Heart left ventricle (tissue), 13 donors: ENCODE measurements around the gene CISH.

Source experiments
- CTCF ChIP-seq, 12 donors: fragments of 200-600 bp; sonication (generic) in 4 of 12; IDR thresholded peaks; one replicate each; pipeline versions ENCODE4 v1.5.0 to v1.8.0; 2018 to 2022; ENCODE audit warnings: antibody characterized with exemption in 12 of 12, mild to moderate bottlenecking in 5 of 12
- POLR2A ChIP-seq, 2 donors: fragments of 450-650 bp; IDR thresholded peaks; one replicate each; pipeline ENCODE4 v1.6.1; 2017; ENCODE audit warnings: antibody characterized with exemption in 2 of 2, mild to moderate bottlenecking in 2 of 2, moderate library complexity in 2 of 2
- donor health status: ischemic (EF 13 %, LVEDD 7.1; RV severe dilation, severe dysfunction).
- donor health status: DM: no; HTN: yes; CAD: no.
- donor health status: DM: no; HTN: no; CAD: no.
- donor health status: ischemic (EF 25% LVEDD 6.9; RV normal size, moderate dysfunction).
- donor health status: ischemic (EF 25% LVEDD 5.7; RV mildly dilated, moderate dysfunction).
- donor health status: ischemic (EF 35%, LVEDD 5.7; RV mildly dilated, moderate dysfunction).
- donor health status: nonischemic (EF 11% LVEDD 7.7; RV severe dilation, severe dysfunction).
- donor health status: DM: yes; HTN: yes; CAD: no.
- donor health status: PGD.
- donor health status: ischemic (EF 29% LVEDD 5.4; RV normal size, mild dysfunction).
- donor health status: nonischemic (EF 23%, LVEDD 6.1; RV moderate dilation, normal function).

- TF ChIP-seq CTCF (IDR thresholded peaks at IDR 0.05) (peak in 2 of 12 donors; percentile 5 to 15), POLR2A (IDR thresholded peaks at IDR 0.05) (no peak)
Observed at GRCh38 chr3:50580683-50581458, 30.7 kb downstream of the CISH start.
